Measurements from ENCODE around the gene PIK3C2A. TPM values are rescaled to one million over a fixed set of nuclear protein-coding genes. Genes with fewer than 3 reads are reported as not detected.
"Not testable (repeated sequence)": the region's sequence is repeated elsewhere in the genome, so short reads cannot be mapped to it uniquely, and the experiment has no call there.

The PIK3C2A gene, protein sequence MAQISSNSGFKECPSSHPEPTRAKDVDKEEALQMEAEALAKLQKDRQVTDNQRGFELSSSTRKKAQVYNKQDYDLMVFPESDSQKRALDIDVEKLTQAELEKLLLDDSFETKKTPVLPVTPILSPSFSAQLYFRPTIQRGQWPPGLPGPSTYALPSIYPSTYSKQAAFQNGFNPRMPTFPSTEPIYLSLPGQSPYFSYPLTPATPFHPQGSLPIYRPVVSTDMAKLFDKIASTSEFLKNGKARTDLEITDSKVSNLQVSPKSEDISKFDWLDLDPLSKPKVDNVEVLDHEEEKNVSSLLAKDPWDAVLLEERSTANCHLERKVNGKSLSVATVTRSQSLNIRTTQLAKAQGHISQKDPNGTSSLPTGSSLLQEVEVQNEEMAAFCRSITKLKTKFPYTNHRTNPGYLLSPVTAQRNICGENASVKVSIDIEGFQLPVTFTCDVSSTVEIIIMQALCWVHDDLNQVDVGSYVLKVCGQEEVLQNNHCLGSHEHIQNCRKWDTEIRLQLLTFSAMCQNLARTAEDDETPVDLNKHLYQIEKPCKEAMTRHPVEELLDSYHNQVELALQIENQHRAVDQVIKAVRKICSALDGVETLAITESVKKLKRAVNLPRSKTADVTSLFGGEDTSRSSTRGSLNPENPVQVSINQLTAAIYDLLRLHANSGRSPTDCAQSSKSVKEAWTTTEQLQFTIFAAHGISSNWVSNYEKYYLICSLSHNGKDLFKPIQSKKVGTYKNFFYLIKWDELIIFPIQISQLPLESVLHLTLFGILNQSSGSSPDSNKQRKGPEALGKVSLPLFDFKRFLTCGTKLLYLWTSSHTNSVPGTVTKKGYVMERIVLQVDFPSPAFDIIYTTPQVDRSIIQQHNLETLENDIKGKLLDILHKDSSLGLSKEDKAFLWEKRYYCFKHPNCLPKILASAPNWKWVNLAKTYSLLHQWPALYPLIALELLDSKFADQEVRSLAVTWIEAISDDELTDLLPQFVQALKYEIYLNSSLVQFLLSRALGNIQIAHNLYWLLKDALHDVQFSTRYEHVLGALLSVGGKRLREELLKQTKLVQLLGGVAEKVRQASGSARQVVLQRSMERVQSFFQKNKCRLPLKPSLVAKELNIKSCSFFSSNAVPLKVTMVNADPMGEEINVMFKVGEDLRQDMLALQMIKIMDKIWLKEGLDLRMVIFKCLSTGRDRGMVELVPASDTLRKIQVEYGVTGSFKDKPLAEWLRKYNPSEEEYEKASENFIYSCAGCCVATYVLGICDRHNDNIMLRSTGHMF (N-terminal part only)
- polyA plus RNA-seq (ENCODE audit: insufficient read length in 4 of 4) = 10 to 100 TPM; 58.7 to 75.2 (median 72.3) TPM

DNA sequence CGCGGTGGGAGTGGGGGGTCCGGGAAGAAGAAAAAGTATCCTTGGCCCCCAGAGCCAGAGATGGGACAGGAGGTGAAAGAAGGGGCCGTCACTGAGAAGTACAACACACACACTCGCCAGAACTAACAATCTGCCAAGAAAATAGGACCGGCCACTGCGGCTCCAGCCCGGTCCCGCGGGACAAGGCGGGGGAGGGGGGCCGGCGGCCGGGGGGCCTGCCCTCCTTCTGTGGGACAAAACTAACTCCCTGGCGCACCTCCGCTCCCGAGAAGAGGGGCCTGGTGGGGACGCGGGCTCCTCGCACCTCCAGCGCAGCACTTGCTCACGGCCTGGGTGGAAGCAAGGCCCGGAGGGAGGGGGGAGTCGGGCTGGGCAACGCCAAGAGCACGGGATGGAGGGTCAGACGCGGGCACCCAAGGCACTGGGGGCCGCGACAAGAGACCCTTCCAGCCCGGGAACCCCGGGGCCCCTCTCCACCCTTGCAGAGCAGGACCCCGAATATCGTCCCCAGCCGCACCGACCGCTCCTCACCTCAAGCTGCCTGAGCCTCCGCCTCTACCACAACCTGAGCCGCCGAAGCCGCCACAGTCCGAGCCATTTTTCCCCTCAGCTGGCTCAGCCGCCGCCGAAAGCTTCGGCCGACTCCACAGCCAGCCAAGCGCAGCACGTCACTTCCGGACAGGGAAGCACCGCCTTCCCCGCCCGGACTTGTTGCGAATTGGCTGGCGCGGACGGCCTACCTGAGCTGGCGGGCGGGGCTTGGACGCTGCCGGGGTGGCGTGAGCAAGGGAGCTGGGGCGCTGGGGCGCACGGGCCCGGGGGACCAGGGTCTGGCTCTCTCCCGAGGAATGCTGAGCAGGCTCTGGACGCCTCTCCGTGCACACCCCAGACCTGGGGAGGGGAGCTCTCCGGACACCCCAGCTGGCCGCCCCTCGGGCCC lies at the start of gene PIK3C2A:
PIK3C2A (minus strand) TSS at position 670 of the 940 bp plus-strand sequence. CDS start 38,245 bp downstream, outside the sequence.
- peak; percentile 91 to 93 (median 92) for DNase-seq (ENCODE audit: low read depth in 4 of 4, low spot score in 3 of 4)

- no peak for DNase-seq (ENCODE audit: low read depth in 4 of 4, low spot score in 3 of 4)
Observed at GRCh38 chr11:17257196-17257595, 49.4 kb upstream of the PIK3C2A start.

DNA sequence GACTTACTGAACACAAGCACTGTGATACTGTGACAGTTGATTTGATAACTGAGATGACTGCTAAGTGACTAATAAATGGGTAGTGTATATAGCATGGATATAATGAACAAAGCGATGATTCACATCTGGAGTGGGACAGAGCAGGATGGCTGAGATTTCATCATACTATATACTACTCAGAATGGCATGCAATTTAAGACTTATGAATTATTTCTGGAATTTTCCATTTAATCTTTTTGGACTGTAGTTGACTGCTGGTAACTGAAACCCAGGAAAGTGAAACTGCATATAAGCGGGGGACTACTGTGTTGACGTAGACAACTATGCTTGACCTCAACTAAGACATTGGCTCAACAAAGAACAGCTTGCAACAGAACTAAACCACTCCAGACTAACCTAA lies 48.7 kb upstream of the PIK3C2A start:
- no peak for DNase-seq (ENCODE audit: low read depth in 4 of 4, low spot score in 3 of 4)

DNA sequence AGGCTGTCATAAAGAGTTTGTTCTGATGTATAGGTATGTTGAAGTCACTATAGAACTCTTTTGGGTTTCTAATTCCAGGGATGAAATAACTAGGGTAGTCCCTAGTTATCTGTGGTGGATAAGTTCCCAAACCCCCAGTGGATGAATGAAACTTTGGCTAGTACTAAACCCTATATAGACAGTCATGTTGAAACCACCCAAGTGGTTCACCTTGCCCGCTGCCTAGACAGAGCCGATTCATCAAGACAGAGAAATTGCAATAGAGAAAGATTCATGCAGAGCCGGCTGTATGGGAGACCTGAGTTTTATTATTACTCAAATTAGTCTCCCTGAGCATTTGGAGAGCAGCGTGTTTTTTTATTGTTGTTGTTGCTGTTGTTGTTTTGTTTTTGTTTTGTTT lies 44.9 kb upstream of the PIK3C2A start:
- no peak for DNase-seq (ENCODE audit: low read depth in 4 of 4, low spot score in 3 of 4)

DNA sequence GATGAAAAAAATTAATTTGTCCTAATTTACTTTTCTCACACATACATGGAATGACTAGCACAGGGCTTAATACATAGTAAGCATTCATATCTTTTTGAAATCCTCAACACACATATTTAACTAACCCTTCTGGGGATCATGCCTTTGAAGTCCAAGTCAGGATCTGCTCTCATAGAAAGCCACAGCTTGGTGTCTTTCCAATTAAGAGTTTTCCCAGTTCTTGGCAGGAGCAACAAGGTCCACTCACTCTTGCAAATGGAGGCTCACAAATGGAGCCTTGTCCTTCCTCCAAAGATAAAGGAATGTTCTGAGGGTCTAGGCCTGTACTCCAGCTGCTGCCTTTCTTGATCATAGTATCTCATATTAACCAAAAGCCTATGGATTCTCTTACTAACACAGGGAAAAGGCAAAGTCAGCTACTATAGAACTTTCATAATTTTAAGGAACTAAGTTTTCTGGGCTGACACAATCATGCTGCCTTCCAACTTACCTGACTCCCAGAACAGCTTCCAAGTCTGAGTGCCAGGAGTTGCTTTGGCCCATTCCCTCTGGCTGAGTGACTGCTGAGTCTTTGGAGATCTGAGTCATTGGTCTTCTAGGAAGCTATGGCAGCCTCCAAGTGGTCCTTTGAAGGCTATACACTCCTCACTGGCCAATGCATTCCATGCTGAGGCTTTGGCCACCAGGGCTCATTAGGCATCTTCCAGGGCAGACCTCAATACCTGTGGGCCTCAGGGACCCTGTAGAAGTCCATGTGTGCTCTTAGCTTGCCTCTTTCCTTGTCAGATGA lies 43.0 kb upstream of the PIK3C2A start:
- DNase-seq (ENCODE audit: low read depth in 4 of 4, low spot score in 3 of 4) = no peak

DNA sequence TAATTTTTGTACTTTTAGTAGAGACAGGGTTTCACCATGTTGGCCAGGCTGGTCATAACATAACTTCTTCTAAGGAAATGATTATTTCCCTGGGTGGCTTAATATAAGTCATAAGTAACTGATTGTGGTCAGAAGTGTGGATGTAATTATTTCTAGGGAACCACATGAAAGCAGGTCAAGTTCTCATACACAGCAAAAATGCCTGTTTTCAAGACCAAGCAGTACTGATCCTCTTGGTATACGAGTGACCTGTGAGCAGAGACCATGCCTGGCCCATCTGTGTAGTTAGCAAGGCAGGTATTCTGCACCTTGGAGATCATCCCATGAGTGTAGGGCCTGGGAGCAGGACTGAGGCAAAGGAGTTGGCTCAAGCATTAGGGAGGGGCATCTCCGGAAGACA lies 36.3 kb upstream of the PIK3C2A start:
- no peak for DNase-seq (ENCODE audit: low read depth in 4 of 4, low spot score in 3 of 4)

GRCh38 chr11:17242954-17243353 lies 35.2 kb upstream of the PIK3C2A start:
- DNase-seq (ENCODE audit: low read depth in 4 of 4, low spot score in 3 of 4) = not testable (repeated sequence)

- no peak for DNase-seq (ENCODE audit: low read depth in 4 of 4, low spot score in 3 of 4)
Observed at GRCh38 chr11:17240780-17241179, 33.0 kb upstream of the PIK3C2A start.

GRCh38 chr11:17239927-17240326 lies 32.1 kb upstream of the PIK3C2A start:
- DNase-seq (ENCODE audit: low read depth in 4 of 4, low spot score in 3 of 4) = not testable (repeated sequence)

DNA sequence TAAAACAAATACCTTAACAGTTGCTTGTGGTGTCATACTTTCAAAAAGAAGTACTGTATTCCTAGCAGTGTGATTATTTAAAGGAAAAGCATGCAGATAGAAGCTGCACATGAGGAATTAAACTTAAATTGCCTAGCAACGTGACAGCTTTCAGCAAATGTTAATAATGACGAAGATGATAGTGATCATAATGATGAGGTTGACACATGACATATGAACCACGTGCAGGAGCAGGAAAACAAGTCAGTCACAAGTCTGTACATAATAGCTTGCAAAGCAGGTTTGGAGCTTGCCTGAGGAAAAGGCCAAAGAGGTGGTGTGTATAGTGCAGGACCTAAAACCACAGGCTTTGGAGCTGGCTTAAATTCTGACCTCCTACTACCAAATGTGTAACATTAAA lies 30.6 kb upstream of the PIK3C2A start:
- no peak for DNase-seq (ENCODE audit: low read depth in 4 of 4, low spot score in 3 of 4)

GRCh38 chr11:17233101-17233500 lies 25.3 kb upstream of the PIK3C2A start:
- DNase-seq (ENCODE audit: low read depth in 4 of 4, low spot score in 3 of 4) = no peak

DNA sequence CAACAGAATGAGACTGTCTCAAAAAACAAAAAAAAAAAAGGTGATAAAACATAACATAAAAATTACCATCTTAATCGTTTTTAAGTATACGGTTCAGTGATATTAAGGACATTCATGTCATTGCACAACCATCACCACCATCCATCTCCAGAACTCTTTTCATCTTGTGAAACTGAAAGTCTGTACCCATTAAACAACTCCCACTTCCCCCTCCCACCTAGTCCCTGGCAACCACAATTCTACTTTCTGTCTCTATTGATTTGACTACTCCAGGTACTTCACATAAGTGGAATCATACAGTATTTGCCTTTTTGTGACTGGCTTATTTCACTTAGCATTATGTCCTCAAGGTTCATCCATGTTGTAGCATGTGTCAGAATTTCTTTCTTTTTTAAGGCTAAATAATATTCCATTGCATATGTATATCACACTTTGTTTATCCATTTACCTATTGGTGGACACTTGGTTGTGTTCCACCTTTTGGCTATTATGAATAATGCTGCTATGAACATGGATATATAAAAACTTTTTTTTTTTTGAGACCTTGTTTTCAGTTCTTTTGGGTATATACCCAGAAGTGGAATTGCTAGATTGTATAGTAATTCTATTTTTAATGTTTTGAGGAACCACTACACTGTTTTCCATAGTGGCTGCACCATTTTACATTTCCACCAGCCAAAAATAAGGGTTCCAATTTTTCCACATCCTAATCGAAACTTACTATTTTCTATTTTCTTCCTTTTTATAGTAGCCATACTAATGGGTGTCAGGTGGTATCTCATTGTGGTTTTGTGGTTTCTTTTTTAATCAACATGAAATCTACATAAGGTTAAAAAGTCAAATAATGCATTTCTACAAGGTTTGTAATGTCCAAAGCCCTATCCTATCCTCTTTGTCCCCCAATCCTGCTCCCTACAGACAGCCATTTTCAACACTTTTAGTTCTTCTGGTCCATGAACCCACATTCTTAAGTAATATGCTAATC lies 23.4 kb upstream of the PIK3C2A start:
- no peak for DNase-seq (ENCODE audit: low read depth in 4 of 4, low spot score in 3 of 4)

DNA sequence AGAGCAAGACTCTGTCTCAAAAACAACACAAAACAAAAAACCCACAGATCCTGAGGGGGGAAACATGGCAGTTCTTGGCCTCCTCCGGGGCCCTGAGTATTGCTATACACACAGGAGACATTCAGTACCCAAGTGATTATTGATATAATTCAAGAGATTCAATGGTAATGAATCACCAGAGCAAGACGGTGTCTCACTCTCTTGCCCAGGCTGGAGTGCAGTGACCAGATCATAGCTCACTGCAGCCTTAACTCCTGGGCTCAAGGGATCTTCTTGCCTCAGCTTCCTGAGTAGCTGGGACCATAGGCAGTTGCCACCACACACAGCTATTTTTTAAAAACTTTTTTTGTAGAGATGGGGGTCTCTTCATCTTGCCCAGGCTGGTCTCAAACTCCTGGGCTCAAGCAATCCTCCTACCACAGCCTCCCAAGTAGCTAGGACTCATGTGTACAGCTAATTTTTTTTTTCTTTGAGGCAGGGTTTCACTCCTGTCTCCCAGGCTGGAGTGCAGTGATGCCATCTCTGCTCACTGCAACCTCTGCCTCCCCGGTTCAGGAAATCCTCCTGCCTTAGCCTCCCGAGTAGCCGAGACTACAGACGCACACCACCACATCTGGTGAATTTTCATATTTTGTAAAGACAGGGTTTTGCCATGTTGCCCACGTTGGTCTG lies 21.8 kb upstream of the PIK3C2A start:
- DNase-seq (ENCODE audit: low read depth in 4 of 4, low spot score in 3 of 4) = no peak

DNA sequence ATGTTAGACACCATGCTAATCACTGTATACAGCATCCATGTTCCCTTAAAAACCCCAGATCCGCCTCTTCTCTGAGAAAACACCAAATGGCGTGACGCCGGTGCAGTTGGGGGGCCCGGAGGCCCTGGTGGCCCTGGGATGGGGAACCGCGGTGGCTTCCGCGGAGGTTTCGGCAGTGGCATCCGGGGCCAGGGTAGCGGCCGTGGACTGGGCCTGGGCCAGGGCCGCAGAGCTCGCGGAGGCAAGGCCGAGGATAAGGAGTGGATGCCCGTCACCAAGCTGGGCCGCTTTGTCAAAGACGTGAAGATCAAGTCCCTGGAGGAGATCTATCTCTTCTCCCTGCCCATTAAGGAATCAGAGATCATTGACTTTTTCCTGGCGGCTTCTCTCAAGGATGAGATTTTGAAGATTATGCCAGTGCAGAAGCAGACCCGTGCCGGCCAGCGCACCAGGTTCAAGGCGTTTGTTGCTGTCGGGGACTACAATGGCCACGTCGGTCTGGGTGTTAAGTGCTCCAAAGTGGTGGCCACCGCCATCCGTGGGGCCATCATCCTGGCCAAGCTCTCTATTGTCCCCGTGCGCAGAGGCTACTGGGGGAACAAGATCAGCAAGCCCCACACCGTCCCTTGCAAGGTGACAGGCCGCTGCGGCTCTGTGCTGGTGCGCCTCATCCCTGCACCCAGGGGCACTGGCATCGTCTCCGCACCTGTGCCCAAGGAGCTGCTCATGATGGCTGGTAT lies 20.6 kb upstream of the PIK3C2A start:
- not testable (repeated sequence) for DNase-seq (ENCODE audit: low read depth in 4 of 4, low spot score in 3 of 4)

DNA sequence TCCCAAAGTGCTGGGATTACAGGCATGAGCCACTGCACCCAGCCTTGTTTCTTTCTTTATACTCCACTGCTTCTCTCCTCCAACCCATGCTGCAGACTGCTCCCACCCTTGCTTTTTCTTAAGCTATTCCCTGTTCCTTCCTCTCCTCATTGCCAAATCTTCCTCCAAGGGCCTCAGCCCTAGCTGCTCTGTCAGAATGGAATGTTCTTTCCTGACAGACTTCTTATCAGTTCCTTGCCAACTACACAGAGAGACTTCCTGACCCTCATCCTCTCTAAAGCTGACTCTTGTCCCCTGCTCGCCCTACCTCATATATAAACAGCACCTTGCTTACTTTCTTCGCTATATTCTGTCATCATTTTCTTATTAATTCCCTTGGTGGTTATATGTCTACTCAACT lies 16.9 kb upstream of the PIK3C2A start:
- DNase-seq (ENCODE audit: low read depth in 4 of 4, low spot score in 3 of 4) = no peak

GRCh38 chr11:17221968-17222367 lies 14.2 kb upstream of the PIK3C2A start:
- DNase-seq (ENCODE audit: low read depth in 4 of 4, low spot score in 3 of 4) = no peak

Measured in right renal pelvis (tissue), 4 donors.